Neural progenitor cell (in vitro differentiated cells): ENCODE measurements around the gene GHRHR. TPM values are rescaled to one million over a fixed set of nuclear protein-coding genes. Genes with fewer than 3 reads are reported as not detected.

ENCODE experiments used
- DNase-seq: peaks from one replicate; pipeline ENCODE4 v3.0.0-alpha.2; 2016; ENCODE audit warnings: low spot score
- H2AFZ ChIP-seq: fragments of 200-600 bp; sonication (generic); replicated peaks from 2 replicates; pipeline ENCODE4 v1.6.1; 2016; ENCODE audit warnings: antibody characterized with exemption
- H3F3A ChIP-seq: fragments of 200-600 bp; sonication (generic); 2 replicates; pipeline ENCODE4 v1.6.1; 2016; ENCODE audit warnings: antibody characterized with exemption, low read depth
- H3K27ac ChIP-seq: fragments of 200-600 bp; sonication (generic); 2 replicates; pipeline ENCODE4 v1.5.1; 2016; ENCODE audit warnings: mild to moderate bottlenecking
- H3K27me3 ChIP-seq: fragments of 200-600 bp; sonication (generic); 2 replicates; pipeline ENCODE4 v1.6.1; 2016; ENCODE audit warnings: mild to moderate bottlenecking, moderate library complexity
- H3K36me3 ChIP-seq: fragments of 200-600 bp; sonication (generic); 2 replicates; pipeline ENCODE4 v1.5.1; 2016
- H3K4me1 ChIP-seq: fragments of 200-600 bp; sonication (generic); 2 replicates; pipeline ENCODE4 v1.6.1; 2016; ENCODE audit warnings: mixed run types
- H3K4me2 ChIP-seq: fragments of 200-600 bp; sonication (generic); 2 replicates; pipeline ENCODE4 v1.6.1; 2016
- H3K4me3 ChIP-seq: fragments of 200-600 bp; sonication (generic); 2 replicates; pipeline ENCODE4 v1.5.1; 2016
- H3K79me2 ChIP-seq: fragments of 200-600 bp; sonication (generic); 2 replicates; pipeline ENCODE4 v1.6.1; 2016; ENCODE audit warnings: low read depth
- H3K9ac ChIP-seq: fragments of 200-600 bp; sonication (generic); 2 replicates; pipeline ENCODE4 v1.6.1; 2016
- H3K9me3 ChIP-seq: fragments of 200-600 bp; sonication (generic); 2 replicates; pipeline ENCODE4 v1.5.1; 2016; ENCODE audit warnings: low read depth
- H4K20me1 ChIP-seq: fragments of 200-600 bp; sonication (generic); 2 replicates; pipeline ENCODE4 v1.6.1; 2016; ENCODE audit warnings: low read depth
- H3K27ac Mint-ChIP-seq: 3 replicates; pipeline ENCODE4 v1.8.0; 2021; ENCODE audit warnings: mixed read lengths
- H3K27me3 Mint-ChIP-seq: 2 replicates; pipeline ENCODE4 v1.8.0; 2022; ENCODE audit warnings: low read depth, mild to moderate bottlenecking, inconsistent platforms, moderate library complexity, mixed read lengths; ENCODE audit not compliant: insufficient read depth
- H3K36me3 Mint-ChIP-seq: 3 replicates; pipeline ENCODE4 v1.8.0; 2021; ENCODE audit warnings: mixed read lengths
- H3K4me1 Mint-ChIP-seq: 3 replicates; pipeline ENCODE4 v1.8.0; 2021; ENCODE audit warnings: mixed read lengths
- H3K4me3 Mint-ChIP-seq: 3 replicates; pipeline ENCODE4 v1.8.0; 2021; ENCODE audit warnings: mild to moderate bottlenecking, moderate library complexity, mixed read lengths
- H3K9me3 Mint-ChIP-seq: 3 replicates; pipeline ENCODE4 v1.8.0; 2020; ENCODE audit warnings: mixed read lengths
- EZH2 ChIP-seq: fragments of 200-600 bp; sonication (generic); IDR thresholded peaks from 2 replicates; pipeline ENCODE4 v1.6.1; 2017; ENCODE audit warnings: antibody characterized with exemption, mild to moderate bottlenecking, moderate library complexity
- EZH2phosphoT487 ChIP-seq: fragments of 200-600 bp; sonication (generic); IDR thresholded peaks from 2 replicates; pipeline ENCODE4 v1.6.1; 2017; ENCODE audit warnings: antibody characterized with exemption
- total RNA-seq: library from RNA; depleted of rRNA; stranded (reverse); fragments of >200 nt; gene quantifications from 2 replicates; pipeline ENCODE4 v1.2.3, GENCODE V29; 2015; ENCODE audit warnings: low replicate concordance
- TF ChIP-seq, protein P1 (sequence below): fragments of 200-600 bp; sonication (generic); IDR thresholded peaks from 2 replicates; pipeline ENCODE4 v1.5.1; 2017; ENCODE audit warnings: antibody characterized with exemption, mild to moderate bottlenecking

The GHRHR gene
- total RNA-seq, 1 donor from 2014 or later = not detected

DNA sequence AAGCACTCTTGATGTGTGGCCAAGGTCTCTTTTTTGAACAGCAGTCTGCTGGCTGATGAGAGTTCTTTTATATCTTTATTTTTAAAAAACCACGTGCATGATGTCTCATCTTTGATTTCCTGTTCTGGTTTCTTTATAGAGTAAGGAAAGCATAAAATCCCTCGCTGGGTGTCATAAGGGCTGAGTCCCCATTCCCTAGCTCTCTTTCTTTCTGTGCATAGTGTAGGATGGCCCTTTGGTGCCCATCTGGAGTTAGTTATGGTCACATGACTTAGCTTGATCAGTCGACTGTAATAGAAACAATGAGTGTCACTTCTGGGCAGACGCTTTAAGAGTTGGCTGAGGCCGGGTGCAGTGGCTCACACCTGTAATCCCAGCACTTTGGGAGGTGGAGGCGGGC lies 38.5 kb downstream of the GHRHR start:
- Histone ChIP-seq H3K27ac (no peak overlapping the region), H3K4me3 (no peak overlapping the region), H4K20me1 (no peaks in the 10 kb centered on the region), H3F3A (no peaks in the 10 kb centered on the region), H3K4me1 (no peaks in the 10 kb centered on the region), H3K27me3 (no peaks in the 10 kb centered on the region), H3K9me3 (no peaks in the 10 kb centered on the region), H3K36me3 (no peaks in the 10 kb centered on the region), H2AFZ (no peak overlapping the region), H3K9ac (no peak overlapping the region), H3K79me2 (no peaks in the 10 kb centered on the region), H3K4me2 (no peak overlapping the region)
- no peak for DNase-seq
- peaks cover 14% of the 10 kb centered on the region for H3K27me3 Mint-ChIP-seq
- H3K4me3 Mint-ChIP-seq = no peak overlapping the region
- TF ChIP-seq, protein P1, sequence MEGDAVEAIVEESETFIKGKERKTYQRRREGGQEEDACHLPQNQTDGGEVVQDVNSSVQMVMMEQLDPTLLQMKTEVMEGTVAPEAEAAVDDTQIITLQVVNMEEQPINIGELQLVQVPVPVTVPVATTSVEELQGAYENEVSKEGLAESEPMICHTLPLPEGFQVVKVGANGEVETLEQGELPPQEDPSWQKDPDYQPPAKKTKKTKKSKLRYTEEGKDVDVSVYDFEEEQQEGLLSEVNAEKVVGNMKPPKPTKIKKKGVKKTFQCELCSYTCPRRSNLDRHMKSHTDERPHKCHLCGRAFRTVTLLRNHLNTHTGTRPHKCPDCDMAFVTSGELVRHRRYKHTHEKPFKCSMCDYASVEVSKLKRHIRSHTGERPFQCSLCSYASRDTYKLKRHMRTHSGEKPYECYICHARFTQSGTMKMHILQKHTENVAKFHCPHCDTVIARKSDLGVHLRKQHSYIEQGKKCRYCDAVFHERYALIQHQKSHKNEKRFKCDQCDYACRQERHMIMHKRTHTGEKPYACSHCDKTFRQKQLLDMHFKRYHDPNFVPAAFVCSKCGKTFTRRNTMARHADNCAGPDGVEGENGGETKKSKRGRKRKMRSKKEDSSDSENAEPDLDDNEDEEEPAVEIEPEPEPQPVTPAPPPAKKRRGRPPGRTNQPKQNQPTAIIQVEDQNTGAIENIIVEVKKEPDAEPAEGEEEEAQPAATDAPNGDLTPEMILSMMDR = no peak
- no peak overlapping the region for H3K27ac Mint-ChIP-seq
- H3K36me3 Mint-ChIP-seq = no peaks in the 10 kb centered on the region
- H3K9me3 Mint-ChIP-seq = peaks cover 7% of the 10 kb centered on the region
- H3K4me1 Mint-ChIP-seq = peaks cover 28% of the 10 kb centered on the region

DNA sequence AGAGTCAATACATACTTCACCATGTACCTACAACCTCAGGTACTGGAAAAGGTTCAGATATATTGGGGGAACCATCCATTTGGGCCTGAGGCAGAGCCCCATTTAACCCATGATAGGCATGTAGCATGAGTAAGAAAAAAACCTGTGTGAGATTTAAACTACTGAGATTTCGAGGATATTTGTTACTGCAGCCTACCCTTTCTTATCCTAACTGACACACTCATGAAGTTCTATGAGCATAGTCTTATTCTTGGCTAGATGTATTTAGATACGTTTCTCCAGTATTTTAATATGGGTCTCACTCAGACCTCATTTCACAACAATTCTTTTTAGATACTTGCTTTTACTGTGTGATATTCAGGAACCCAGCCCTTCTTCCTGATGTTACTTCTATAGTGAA lies 39.3 kb downstream of the GHRHR start:
- Mint-ChIP-seq H3K4me3 (no peak overlapping the region), H3K27me3 (peaks cover 14% of the 10 kb centered on the region), H3K36me3 (no peaks in the 10 kb centered on the region), H3K9me3 (peaks cover 7% of the 10 kb centered on the region), H3K27ac (no peak overlapping the region), H3K4me1 (peaks cover 25% of the 10 kb centered on the region)
- no peak overlapping the region for H3K4me3 ChIP-seq
- no peak for TF ChIP-seq EZH2
- TF ChIP-seq, protein P1 = no peak
- TF ChIP-seq EZH2phosphoT487 = no peak
- no peak overlapping the region for H3K27ac ChIP-seq
- H3K4me1 ChIP-seq = no peaks in the 10 kb centered on the region
- no peaks in the 10 kb centered on the region for H3K79me2 ChIP-seq
- H3K9ac ChIP-seq = no peak overlapping the region
- H3K4me2 ChIP-seq = no peak overlapping the region
- no peaks in the 10 kb centered on the region for H3K9me3 ChIP-seq
- H3F3A ChIP-seq = no peaks in the 10 kb centered on the region
- no peak overlapping the region for H2AFZ ChIP-seq
- H3K36me3 ChIP-seq = no peaks in the 10 kb centered on the region
- H4K20me1 ChIP-seq = no peaks in the 10 kb centered on the region
- peaks cover 4% of the 10 kb centered on the region for H3K27me3 ChIP-seq
- DNase-seq = no peak

DNA sequence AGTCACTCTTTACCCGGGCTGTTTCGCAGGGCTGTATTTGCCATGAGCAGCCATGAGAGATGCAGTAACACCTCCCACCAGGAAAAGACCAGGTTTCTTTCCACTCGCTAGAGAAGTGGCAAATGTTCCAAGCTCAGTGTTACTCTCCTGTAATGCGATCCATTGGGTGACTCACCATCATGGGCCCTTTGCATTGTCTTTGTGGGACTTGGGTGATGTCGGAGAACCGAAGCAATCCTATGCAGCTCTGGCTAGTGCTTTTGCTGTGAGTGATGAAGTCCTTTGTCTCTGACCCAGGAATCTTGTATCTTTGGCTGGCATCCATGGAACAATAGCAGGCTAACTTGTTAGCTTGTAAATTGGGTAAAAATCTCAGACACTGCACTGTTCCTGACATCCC lies 40.0 kb downstream of the GHRHR start:
- DNase-seq = no peak
- Histone ChIP-seq H2AFZ (no peak overlapping the region), H3K79me2 (no peaks in the 10 kb centered on the region), H3F3A (no peaks in the 10 kb centered on the region), H3K9me3 (no peaks in the 10 kb centered on the region), H3K27ac (no peak overlapping the region), H3K9ac (no peak overlapping the region), H3K27me3 (peaks cover 10% of the 10 kb centered on the region), H3K4me1 (no peaks in the 10 kb centered on the region), H3K4me2 (no peak overlapping the region), H3K36me3 (no peaks in the 10 kb centered on the region), H4K20me1 (no peaks in the 10 kb centered on the region), H3K4me3 (no peak overlapping the region)
- peaks cover 16% of the 10 kb centered on the region for H3K27me3 Mint-ChIP-seq
- no peak for TF ChIP-seq EZH2
- TF ChIP-seq EZH2phosphoT487 = no peak
- TF ChIP-seq, protein P1 = no peak
- H3K4me3 Mint-ChIP-seq = no peak overlapping the region
- no peaks in the 10 kb centered on the region for H3K36me3 Mint-ChIP-seq
- peaks cover 19% of the 10 kb centered on the region for H3K4me1 Mint-ChIP-seq
- peaks cover 7% of the 10 kb centered on the region for H3K9me3 Mint-ChIP-seq
- no peak overlapping the region for H3K27ac Mint-ChIP-seq

DNA sequence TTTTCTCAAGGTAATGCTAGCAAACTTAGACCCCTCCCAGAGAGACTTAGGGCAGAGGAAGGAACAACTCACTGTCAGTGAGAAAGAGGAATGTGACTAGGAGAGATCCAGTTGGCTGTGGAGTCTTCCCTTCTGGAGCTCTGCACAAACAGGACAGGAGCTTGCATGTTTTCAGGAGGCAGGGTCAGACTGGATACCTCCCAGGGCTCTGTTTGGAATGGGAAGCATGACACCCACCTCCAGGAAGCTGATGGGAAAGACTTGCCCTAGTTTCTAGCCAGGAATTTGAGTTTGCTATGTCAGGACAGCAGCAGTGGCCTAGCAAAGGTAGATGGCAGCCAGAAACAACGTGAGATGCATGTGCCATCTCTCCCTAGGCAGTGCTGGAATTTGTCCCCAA lies 40.6 kb downstream of the GHRHR start:
- Mint-ChIP-seq H3K27me3 (peaks cover 12% of the 10 kb centered on the region), H3K4me3 (no peak overlapping the region), H3K27ac (no peak overlapping the region), H3K36me3 (no peaks in the 10 kb centered on the region), H3K9me3 (peaks cover 7% of the 10 kb centered on the region), H3K4me1 (peaks cover 19% of the 10 kb centered on the region)
- Histone ChIP-seq H2AFZ (no peak overlapping the region), H3K36me3 (no peaks in the 10 kb centered on the region), H3K4me2 (no peak overlapping the region), H4K20me1 (no peaks in the 10 kb centered on the region), H3K27me3 (peaks cover 15% of the 10 kb centered on the region), H3K27ac (no peak overlapping the region), H3K4me1 (no peaks in the 10 kb centered on the region), H3K9me3 (no peaks in the 10 kb centered on the region), H3K9ac (no peak overlapping the region), H3F3A (no peaks in the 10 kb centered on the region), H3K79me2 (no peaks in the 10 kb centered on the region), H3K4me3 (no peak overlapping the region)
- DNase-seq = no peak
- TF ChIP-seq EZH2phosphoT487 = no peak
- no peak for TF ChIP-seq EZH2
- TF ChIP-seq, protein P1 = no peak
